ENCODE data around the gene C3orf38.
"Not testable (repeated sequence)": the region's sequence is repeated elsewhere in the genome, so short reads cannot be mapped to it uniquely, and the experiment has no call there.

The C3orf38 gene

GRCh38 chr3:88149509-88150362 lies at the start of gene C3orf38:
C3orf38 (plus strand) TSS chr3:88149959; CDS start chr3:88150053, 94 bp downstream.
- peak; percentile 83 for DNase-seq

GRCh38 chr3:88101142-88101541 lies 48.6 kb upstream of the C3orf38 start:
- no peak for DNase-seq

- no peak for DNase-seq
These were observed 44.4 kb upstream of the C3orf38 start for GRCh38 chr3:88105325-88105724.

GRCh38 chr3:88112289-88112688 lies 37.5 kb upstream of the C3orf38 start:
- DNase-seq, result no peak

- peak; percentile 54 for DNase-seq
These were observed 36.2 kb upstream of the C3orf38 start for GRCh38 chr3:88113311-88114162.

- no peak for DNase-seq
These were observed 34.7 kb upstream of the C3orf38 start for GRCh38 chr3:88114878-88115549.

GRCh38 chr3:88117683-88118082 lies 32.1 kb upstream of the C3orf38 start:
- DNase-seq, result no peak

- DNase-seq, result not testable (repeated sequence)
These were observed 31.2 kb upstream of the C3orf38 start for GRCh38 chr3:88118603-88119002.

GRCh38 chr3:88123526-88123925 lies 26.2 kb upstream of the C3orf38 start:
- no peak for DNase-seq

GRCh38 chr3:88131695-88132094 lies 18.1 kb upstream of the C3orf38 start:
- DNase-seq, result no peak

- DNase-seq, result no peak
These were observed 16.9 kb upstream of the C3orf38 start for GRCh38 chr3:88132894-88133293.

GRCh38 chr3:88133711-88134263 lies 16.0 kb upstream of the C3orf38 start:
- no peak for DNase-seq

- DNase-seq, result no peak
These were observed 11.9 kb upstream of the C3orf38 start for GRCh38 chr3:88137836-88138235.

- no peak for DNase-seq
These were observed 8.2 kb upstream of the C3orf38 start for GRCh38 chr3:88141458-88142083.

- DNase-seq, result no peak
These were observed 7.6 kb upstream of the C3orf38 start for GRCh38 chr3:88142094-88142624.

GRCh38 chr3:88147261-88147660 lies 2.5 kb upstream of the C3orf38 start:
- no peak for DNase-seq

GRCh38 chr3:88148651-88149050 lies 1.1 kb upstream of the C3orf38 start:
- DNase-seq, result no peak

GRCh38 chr3:88149101-88149508 lies 654 bp upstream of the C3orf38 start:
- no peak for DNase-seq

- DNase-seq, result no peak
These were observed 612 bp downstream of the C3orf38 start for GRCh38 chr3:88150371-88150770.

- no peak for DNase-seq
These were observed 1.0 kb downstream of the C3orf38 start for GRCh38 chr3:88150806-88151205.

GRCh38 chr3:88151358-88151757 lies 1.6 kb downstream of the C3orf38 start:
- no peak for DNase-seq

GRCh38 chr3:88152841-88153240 lies 3.1 kb downstream of the C3orf38 start:
- DNase-seq, result no peak
